Prostate gland (tissue), 2 donors: ENCODE data around the gene EFNA3.

Experiments used
- CTCF ChIP-seq, 4 experiments: fragments of 200-600 bp in 2 of 4; fragments of 450-650 bp in 2 of 4; sonication (generic) in 2 of 4; IDR thresholded peaks; 1 replicate in 3 of 4; 2 replicates in 1 of 4; pipeline ENCODE4 v1.5.1; 2016 to 2019; ENCODE audit warnings: antibody characterized with exemption in 4 of 4, mild to moderate bottlenecking in 2 of 4, moderate library complexity in 2 of 4
- POLR2A ChIP-seq: fragments of 450-650 bp; IDR thresholded peaks from one replicate; pipeline ENCODE4 v1.6.1; 2016; ENCODE audit warnings: antibody characterized with exemption, mild to moderate bottlenecking
- POLR2AphosphoS5 ChIP-seq: sonication (generic); formaldehyde crosslinking; IDR thresholded peaks from one replicate; pipeline ENCODE4 v1.6.1; 2017; ENCODE audit warnings: antibody characterized with exemption

- TF ChIP-seq CTCF (IDR thresholded peaks at IDR 0.05) (no peak), POLR2AphosphoS5 (no peak), POLR2A (no peak)
These were observed 34.9 kb downstream of the EFNA3 start for GRCh38 chr1:155113450-155113980.
